ENCODE results near the gene IL1RAP.

- TF ChIP-seq EP300 (IDR thresholded peaks at IDR 0.05; ENCODE audit: borderline replicate concordance), result no peak
- TF ChIP-seq EGR1 (IDR thresholded peaks at IDR 0.05), result no peak
- no peak for TF ChIP-seq MAX (IDR thresholded peaks at IDR 0.05)
- TF ChIP-seq RAD21 (IDR thresholded peaks at IDR 0.05; ENCODE audit: low read depth), result no peak
- no peak for TF ChIP-seq REST (IDR thresholded peaks at IDR 0.05; ENCODE audit: low read depth)
- TF ChIP-seq TAF1 (IDR thresholded peaks at IDR 0.05; ENCODE audit: low read depth), result no peak
- no peak for TF ChIP-seq CREB1 (IDR thresholded peaks at IDR 0.05; ENCODE audit: low read depth)
- TF ChIP-seq CEBPB (IDR thresholded peaks at IDR 0.05), result no peak
- no peak for TF ChIP-seq TCF12 (IDR thresholded peaks at IDR 0.05; ENCODE audit: low read depth)
- TF ChIP-seq FOXM1 (IDR thresholded peaks at IDR 0.05; ENCODE audit: borderline replicate concordance, low read depth), result no peak
- no peak for TF ChIP-seq TEAD4 (IDR thresholded peaks at IDR 0.05)
Observed at GRCh38 chr3:190595179-190595795, 81.4 kb downstream of the IL1RAP start.

Measured in Ishikawa (cell line).